NK-92 (cell line): Measurements from ENCODE around the gene KIF18B.

ENCODE experiments used
- DNase-seq: peaks from one replicate; lab custom pipeline; 2025; ENCODE audit not compliant: unreplicated experiment; lab: John Stamatoyannopoulos, UW

KIF18B gene

GRCh38 chr17:44921122-44921882 is 26.3 kb downstream of the KIF18B start:
- no peak for DNase-seq

- DNase-seq, result no peak
Observed at GRCh38 chr17:44920565-44920940, 27.0 kb downstream of the KIF18B start.

- no peak for DNase-seq
Observed at GRCh38 chr17:44919885-44920564, 27.5 kb downstream of the KIF18B start.

- no peak for DNase-seq
Observed at GRCh38 chr17:44919411-44919810, 28.2 kb downstream of the KIF18B start.

DNA sequence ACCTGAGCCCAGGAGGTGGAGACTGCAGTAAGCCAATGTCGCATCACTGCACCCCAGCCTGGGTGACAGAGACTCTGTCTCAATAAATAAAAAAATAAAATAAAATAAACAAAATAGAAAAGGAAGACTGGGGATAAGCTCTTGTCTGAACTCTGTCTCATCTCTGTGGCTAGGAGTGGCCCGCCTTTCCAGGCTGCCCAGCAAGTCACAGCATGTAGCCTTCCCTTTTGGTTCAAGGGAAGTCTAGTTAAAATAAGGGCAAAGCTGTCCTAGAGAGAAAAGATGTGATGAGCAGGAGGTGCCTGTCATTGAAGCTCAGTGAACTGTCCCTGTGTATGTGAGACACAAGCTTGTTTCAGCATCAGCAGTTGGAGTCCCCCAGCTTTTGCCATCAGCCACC is 29.6 kb downstream of the KIF18B start:
- DNase-seq, result no peak

DNA sequence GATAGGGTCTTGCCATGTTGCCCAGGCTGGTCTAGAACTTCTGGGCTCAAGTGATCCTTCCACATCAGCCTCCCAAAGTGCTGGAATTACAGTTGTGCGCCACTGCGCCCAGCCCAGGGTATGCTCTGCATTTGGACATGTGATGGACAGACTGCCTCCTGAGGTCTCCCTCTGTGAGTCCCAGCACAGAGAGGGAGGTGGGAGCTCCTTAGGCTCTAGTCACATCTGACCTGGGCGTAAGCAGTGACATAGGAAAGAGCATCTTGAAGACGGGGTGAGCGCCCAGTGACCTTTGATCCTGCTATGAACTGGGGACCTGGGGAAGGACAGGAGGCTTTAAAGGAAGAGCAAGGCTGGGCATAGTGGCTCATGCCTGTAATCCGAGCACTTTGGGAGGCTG is 30.1 kb downstream of the KIF18B start:
- DNase-seq, result no peak

GRCh38 chr17:44916781-44917241 is 30.8 kb downstream of the KIF18B start:
- no peak for DNase-seq

DNA sequence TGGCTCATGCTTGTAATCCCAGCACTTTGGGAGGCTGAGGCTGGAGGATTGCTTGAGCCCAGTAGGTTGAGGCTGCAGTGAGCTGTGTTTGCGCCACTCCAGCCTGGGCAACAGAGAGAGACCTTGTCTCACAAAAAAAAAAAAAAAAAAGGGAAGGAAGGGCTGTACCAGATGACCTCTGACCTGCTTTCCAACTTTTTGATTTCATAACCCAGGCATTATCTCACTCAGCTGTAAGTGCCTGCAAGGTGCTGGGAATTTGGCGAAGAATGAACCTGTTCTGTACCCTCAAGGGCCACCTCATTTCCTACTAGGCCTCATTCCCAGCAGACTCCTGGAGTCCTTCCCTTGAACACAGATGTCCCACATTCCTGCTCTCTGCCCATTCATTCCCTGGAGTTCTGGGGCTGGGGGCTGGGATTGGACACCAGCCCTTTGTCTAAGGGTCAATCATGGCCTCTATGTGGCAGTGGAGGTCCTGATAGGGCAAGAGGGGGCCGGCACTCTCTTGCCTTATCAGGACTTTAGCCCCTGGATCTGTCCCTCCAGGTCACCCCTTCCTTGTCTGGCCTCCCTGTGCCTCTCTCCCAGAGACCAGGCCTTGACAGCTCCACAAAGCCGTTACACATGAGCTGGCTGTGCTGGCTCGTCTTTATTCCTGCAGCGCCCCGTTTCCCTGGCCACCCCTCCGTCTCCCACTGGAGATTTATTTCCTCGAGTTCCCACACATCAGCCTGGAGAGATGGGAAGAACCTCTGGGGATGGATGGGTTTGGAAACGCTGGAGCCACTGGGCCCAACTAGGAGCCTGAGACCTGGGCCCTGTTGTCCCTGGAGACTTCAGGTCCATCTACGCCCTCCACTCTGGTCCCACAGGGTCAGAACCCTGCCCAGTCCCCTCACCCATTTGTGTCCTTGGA is 31.5 kb downstream of the KIF18B start:
- no peak for DNase-seq

DNA sequence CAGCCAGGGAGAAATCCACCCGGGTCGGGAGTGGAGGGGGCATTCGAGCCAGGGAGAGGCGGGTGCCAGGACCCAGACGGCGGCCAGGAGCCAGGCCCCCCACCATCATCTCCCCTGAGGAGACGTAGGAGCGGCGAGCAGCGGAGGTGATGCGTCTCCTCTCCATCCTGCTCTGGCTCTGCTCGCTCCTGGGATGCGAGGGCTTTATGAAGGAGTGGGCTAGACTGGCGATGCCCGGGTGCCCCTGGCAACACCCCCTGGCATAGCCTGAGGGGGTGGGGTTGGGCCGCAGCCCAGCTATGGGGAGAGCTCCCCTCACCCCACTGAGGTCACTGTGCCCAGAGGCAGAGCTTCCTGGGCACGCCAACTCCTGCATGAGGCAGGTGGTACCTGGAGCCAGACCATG is 32.2 kb downstream of the KIF18B start, which contains the start of gene GFAP:
GFAP (minus strand) TSS at position 180 of the 406 bp plus-strand sequence; CDS start at position 166, 14 bp downstream.
- DNase-seq, result no peak

- DNase-seq, result no peak
Observed at GRCh38 chr17:44914698-44915271, 32.8 kb downstream of the KIF18B start.

DNA sequence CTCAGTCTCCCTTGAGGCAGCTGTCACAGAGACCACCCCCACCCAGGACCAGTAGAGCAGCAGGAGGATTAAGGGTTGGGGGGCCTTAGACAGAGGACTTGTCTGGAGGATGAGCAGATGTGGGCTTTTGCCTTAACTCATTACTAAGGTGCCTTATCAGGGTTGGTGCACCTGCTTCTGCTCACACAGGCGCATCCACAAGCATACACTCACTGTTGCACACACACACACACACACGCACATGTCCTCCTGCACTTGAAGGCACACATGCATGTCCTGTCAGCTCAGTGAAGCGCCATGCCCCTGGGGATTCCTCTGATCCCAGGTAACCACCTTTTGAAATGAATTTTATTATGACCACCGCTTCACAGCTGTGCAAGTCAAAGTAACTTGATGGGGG is 33.4 kb downstream of the KIF18B start:
- no peak for DNase-seq

- DNase-seq, result no peak
Observed at GRCh38 chr17:44913676-44914075, 33.9 kb downstream of the KIF18B start.

GRCh38 chr17:44912763-44913544 is 34.6 kb downstream of the KIF18B start:
- DNase-seq, result no peak

DNA sequence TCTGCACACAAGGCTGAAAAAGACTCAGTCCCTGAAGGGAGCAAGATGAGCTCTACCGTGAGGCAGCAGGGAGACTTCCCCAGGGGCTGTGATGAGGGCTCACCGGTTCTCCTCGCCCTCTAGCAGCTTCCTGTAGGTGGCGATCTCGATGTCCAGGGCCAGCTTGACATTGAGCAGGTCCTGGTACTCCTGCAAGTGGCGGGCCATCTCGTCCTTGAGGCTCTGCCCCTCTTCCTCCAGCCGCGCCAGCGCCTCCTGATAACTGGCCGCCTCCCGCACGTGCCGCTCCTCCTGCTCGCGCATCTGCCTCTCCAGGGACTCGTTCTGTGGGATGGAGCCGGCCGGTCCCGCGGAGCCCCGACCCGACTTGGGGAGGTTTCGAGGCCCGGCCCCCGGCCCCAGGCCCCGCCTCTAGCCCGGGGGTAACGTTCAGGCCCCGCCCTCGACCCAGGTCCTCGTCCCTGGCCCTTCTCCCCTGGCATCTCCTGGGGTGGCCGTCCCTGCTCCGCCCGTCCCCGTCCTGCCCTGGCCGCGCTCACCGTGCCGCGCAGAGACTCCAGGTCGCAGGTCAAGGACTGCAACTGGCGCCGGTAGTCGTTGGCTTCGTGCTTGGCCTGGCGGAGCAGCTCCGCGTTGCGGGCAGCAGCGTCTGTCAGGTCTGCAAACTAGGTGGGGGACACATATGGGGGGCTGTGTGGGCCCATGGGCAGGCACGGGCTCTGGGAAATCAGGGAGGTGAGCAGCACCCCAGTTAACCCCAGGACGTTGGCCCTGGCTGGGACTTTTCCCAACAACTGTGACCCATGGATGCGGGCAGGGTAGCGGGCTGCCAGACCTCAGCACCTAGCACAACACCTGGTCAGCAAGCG is 36.2 kb downstream of the KIF18B start:
- DNase-seq, result no peak

DNA sequence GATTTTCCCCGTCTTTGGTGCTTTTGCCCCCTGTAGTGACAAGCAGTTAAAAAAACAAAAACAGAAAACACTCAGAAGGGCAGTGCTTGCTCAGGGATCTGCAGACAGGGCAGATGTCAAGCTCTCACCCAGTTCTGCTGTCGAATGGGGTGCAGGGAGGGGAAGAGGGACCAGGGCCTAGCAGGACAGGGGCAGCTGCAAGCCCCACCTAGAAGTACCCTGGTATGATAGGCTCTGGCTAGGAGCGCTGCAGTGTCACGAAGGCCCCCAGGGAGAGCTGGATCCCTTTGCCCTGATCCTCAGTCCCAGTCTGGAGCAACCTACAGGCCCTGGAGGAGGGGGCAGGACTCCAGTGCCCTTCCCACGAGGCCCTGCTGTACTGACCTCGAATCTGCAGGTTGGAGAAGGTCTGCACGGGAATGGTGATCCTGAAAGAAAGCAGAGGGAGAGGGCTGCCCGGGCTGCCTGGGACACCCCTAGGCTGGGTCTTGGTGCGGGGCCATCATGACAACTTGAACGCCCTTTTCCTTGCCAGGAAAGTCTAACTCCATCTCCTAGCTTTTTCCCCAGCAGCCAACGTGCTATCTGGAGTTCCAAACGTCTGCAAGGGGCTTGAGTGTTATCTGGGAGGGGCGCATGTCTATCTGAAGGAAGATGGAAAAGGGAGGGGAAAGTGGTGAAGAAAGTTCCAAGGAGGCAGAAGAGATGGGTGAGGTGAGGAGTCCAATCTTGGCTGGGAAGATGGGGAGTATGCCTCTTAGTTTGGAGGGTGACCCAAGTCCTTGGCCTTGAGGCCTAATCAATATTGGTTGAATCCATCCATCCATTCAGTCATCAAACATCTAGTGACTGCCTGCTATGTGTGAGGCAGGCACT is 37.1 kb downstream of the KIF18B start:
- DNase-seq, result no peak

GRCh38 chr17:44909681-44910144 is 37.9 kb downstream of the KIF18B start:
- no peak for DNase-seq

- DNase-seq, result no peak
Observed at GRCh38 chr17:44908761-44909326, 38.7 kb downstream of the KIF18B start.
